ENCODE data around the gene DNMT3A.

Gene DNMT3A

GRCh38 chr2:25303633-25304236 lies 38.0 kb downstream of the DNMT3A start:
- DNase-seq = no peak

DNA sequence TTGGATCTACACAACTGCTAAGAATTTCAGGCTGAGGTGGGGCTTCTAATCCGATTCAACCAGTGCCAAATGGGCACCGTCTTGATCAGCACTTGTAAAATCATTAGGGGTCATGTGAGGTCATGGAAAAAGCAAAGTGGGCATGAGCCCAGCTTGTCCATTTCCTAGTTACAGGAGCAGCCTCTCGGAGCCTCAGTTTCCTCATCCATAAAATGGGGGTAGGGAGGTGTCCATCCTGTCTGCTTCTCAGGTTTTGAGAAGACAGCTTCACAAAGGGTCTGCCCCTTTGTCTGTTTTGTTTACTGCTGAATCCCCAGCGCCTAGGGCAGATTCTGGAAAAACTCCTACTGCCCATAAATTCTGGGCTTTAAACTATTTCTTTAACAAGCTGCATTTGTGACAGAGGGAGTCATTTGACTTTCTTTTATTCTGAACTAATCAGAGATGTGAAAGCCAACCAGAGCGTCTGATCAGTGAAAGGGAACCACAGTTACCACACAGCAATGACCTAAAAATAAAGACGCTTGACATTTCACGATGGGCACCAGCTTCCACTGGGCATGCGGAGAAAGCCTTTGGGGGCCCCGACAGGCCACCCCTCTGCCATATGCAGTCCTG lies 38.9 kb downstream of the DNMT3A start:
- DNase-seq = no peak

GRCh38 chr2:25301453-25302352 lies 40.0 kb downstream of the DNMT3A start:
- peak; percentile 81 for DNase-seq

GRCh38 chr2:25300001-25300400 lies 41.7 kb downstream of the DNMT3A start:
- no peak for DNase-seq

- DNase-seq = no peak
Observed at GRCh38 chr2:25298776-25299431, 42.8 kb downstream of the DNMT3A start.

DNA sequence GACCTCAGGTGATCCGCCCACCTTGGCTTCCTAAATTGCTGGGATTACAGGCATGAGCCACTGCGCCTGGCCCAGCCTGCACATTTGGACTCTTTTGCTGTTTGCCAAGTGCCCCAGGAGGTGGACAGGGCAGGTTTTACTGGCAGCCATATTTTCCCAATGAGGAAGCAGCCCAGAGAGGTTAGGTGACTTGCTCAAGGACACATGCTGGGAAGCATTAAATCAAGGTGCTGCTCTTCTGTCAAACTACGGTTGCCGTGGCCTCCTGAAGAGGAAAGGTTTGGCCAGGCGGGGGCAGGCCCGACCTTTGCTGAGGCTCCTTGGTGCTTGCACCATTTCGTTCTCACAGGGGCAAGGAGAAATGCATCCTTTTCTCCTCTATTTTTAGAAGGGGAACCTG lies 44.0 kb downstream of the DNMT3A start:
- DNase-seq = no peak

GRCh38 chr2:25295621-25296020 lies 46.1 kb downstream of the DNMT3A start:
- DNase-seq = no peak

DNA sequence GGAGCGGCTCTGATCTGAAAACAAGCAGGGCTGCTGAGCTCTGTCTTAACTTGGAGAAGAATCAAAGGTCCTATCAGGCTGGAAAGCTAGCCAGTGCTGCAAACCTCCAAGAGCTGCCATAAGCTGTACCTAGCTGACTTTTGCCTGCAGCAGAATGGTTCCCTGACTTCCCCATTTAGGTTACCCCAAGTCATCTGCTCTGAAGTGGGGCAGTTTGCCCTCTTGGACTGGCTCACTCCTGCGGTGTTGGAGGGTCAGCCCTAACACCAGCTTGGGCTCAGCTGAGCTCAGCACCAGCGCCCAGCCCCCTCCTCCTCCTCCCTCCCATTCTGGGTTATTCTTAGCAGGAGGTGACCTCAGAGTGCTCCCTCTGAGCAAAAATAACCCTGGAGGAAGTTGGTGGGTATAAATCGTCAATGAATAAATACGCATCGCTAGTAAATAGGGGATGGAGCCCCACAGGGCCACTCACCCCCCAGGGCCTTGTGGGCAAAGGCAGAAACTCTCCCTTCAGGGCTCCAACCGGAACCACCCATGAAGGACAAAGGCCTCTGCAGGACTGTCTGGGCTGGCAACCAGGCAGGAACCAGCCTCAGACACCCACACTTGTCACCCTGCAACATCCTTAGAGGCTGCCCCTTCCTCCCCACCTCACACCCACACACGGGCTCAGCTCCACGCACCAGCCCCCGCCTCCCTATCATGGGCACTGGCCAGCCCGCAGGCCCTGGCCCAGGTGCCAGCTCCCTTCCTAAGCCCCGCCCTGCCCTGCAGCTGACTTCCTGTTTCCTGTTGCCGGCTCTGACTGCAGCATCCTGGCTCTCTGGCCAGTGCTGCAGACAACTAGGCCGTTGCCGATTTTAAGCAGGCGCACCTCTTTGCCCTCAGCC lies 46.9 kb downstream of the DNMT3A start:
- peak; percentile 73 for DNase-seq

GRCh38 chr2:25293958-25294562 lies 47.7 kb downstream of the DNMT3A start:
- no peak for DNase-seq

DNA sequence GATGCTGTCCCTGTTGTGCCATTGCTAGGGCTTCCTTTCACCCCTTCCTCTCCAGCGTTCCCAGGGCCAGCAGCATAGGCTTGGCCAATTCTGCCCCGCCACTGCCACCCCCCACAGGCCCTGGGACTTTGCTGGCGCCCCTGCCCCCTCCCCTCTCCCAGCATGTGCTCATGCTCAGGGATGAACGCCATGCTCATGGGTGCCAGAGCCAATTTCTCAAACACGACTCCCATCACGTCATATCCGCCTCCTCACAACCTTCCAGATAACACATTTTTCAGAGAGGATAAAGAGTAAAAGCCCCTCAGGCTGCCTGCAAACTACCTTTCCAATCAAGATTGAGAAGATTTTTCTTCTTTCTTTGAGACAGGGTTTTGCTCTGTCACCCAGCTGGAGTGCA lies 48.6 kb downstream of the DNMT3A start:
- DNase-seq = no peak

DNA sequence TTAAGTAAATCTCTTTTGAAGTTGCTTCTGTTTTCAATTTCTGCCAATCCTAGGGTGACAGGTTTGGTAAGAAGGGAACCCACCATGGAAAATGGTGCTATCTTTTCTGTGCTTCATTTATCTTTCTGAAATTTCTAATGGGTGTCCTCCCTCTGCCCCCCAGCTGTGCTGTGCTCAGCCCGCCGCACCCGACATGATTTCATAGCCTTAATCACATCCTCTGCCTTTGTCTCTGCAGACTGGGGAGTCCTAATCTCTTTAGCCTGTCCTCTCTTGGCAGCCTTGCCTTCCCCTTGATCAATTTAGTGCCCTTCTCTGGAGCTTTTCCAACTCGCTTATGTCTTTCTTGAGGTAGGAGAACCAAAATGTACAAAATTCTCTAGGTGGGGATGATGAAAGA lies 49.3 kb downstream of the DNMT3A start:
- no peak for DNase-seq

DNA sequence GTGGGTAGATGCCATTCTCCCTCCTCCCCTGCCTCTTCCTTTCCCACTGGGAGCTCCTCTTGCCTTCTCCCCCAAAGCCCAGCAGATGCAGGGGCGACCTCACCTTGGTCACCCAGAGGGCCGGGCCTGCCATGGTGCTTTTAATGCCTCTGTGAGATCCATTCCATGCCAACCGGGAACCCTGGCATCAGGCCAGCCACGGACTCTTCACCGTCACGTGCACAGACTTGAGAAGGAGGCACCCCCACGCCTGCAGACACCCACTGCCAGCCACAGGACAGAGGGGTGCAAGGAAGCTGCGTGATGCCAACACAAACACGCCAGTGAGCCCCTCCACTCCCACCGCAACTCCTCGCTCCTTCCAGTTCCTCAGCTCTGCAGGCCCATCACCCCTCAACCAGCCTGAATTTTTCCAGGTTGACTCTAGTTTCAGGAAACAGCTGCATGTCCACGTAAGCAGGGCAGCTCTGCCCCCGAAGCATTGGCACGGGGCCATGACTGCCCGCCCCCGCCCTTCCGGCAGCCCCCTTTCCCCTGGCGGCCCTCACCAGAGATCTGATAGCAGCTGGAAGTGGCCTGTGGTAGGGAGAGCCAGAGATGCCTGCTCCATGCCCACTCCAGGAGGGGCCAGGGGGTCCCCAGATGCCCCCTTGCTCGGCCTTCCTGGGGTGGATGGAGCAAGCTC lies 50.8 kb downstream of the DNMT3A start:
- no peak for DNase-seq

DNA sequence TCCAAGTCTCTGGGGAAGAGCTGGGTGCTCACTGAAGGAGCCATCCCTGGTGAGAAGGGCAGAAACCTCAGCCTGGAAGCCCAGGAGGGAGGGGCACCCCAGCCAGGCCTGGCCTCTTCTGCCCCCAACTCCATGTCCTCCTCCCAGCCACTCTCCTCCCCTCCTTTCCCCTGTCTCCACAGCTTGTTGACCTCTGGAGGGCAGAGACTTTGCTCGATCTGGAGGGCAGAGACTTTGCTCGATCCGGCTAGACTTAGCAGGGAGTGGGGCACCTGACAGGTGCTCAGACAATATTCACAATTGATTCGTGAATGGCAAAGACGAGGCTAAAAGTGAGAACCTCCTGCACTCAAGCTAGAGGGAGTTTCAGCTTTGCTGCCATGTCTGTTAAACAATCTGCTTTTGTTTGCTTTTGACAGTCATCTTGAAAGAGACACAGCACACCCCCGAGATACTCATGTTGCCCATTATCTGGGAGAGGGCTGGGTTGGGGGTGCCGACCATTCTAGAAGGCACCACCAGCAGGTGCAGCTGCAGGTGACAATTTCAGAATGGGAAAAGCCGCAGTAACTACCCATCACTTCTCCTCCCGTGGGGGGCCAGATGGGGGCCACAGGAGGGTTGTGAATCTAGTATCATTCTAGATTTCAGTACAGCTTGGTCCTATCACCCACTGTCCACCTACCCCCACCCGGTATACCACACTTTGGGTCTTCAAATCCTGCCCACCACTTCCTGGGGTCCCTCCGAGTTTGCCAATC lies 54.8 kb downstream of the DNMT3A start:
- DNase-seq = no peak

- peak; percentile 61 for DNase-seq
Observed at GRCh38 chr2:25286025-25286400, 55.7 kb downstream of the DNMT3A start.

DNA sequence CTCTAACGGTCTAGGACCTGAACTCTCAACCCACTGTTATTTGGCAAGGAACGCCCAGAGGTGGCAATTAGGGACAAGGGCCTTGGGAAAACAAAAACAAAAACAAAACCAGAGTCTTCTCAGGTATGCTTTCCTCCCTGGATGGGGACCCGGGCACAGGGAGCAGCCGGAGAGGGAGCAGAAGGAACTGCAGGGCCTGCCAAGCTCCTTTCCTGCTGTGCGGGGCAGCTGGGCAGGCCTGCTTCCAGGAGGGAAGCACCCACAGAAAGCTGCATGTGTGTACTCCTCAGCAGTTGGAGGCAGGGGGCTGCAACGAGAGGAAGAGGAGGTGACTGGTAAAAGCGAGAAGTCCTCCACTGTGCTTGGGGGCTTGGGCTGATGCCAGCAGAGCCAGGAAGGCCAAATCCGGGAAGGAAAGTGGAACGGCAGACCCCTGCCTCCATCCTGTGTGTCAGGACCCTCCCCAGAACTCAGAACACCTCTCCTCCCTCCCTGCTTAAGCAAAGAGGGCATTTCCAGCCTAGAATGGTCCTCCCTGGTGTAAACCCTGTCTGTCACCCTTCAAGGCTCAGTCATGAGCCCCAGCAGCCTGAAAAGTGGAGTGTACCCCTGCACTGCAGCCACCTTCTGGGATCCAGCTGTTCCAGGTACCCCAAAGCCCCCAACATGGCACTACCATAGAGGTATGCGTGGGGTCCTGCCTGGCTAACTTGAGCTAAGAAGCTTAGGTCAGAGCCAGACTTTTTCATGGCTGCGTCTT lies 56.3 kb downstream of the DNMT3A start:
- DNase-seq = no peak

DNA sequence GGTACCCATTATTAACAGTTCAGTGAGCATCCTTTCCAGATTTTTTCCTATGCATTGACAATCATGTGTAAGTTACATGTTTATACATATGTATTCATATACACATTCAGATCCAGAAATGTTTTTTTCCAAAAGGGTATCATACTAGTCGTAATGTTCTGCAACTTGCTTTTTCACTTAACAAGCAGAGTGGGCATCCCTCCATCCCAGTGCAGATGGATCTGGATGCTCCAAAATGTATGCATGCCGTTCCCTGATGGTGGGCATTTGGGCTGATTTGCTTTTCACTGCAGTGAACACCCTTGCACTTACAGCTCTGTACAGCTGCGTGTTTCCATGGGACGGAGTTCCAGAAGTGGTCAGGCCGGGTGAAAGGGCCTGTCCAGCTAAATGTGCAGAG lies 57.0 kb downstream of the DNMT3A start:
- DNase-seq = no peak

GRCh38 chr2:25283921-25284320 lies 57.8 kb downstream of the DNMT3A start:
- DNase-seq = no peak

- no peak for DNase-seq
Observed at GRCh38 chr2:25281941-25282340, 59.8 kb downstream of the DNMT3A start.

DNA sequence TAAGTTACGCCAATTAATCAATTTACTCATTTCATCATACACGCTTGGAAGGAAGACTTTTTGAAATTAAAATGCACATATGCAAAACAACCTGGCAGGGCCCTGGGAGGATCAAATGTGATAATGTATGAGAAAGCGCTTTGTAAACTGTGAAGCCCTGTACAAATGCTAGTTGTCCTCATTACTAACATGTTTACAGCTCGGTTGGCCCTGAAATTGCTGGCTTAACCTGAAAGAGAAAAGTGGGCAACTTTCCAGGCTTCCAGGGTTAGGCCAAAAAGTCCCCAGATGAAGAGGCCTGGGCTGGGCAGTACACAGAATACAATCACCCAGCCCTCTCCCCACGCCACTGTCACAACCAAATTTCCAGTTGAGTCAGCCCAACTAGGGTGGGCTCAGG lies 60.2 kb downstream of the DNMT3A start:
- no peak for DNase-seq

All from activated naive CD4-positive, alpha-beta T cell treated with Interleukin-2 at 50 U/mL for 16 hours (primary cell).